HEK293 (cell line): Measurements from ENCODE around the gene STXBP3.

Source experiments
- GLIS1 ChIP-seq: fragments of 450-650 bp; formaldehyde crosslinking; IDR thresholded peaks from 2 replicates; pipeline ENCODE4 v1.5.1; 2016; ENCODE audit warnings: missing biosample characterization, missing genetic modification characterization
- HOXC10 ChIP-seq: sonication (generic); formaldehyde crosslinking; IDR thresholded peaks from 2 replicates; pipeline ENCODE4 v1.8.1; 2023; ENCODE audit warnings: mild to moderate bottlenecking, missing genetic modification reagents
- KLF9 ChIP-seq: fragments of 450-650 bp; formaldehyde crosslinking; IDR thresholded peaks from 2 replicates; pipeline ENCODE4 v1.5.1; 2016; ENCODE audit warnings: missing biosample characterization, missing genetic modification characterization, low read depth
- MYNN ChIP-seq: fragments of 450-650 bp; formaldehyde crosslinking; IDR thresholded peaks from 2 replicates; pipeline ENCODE4 v1.5.1; 2016; ENCODE audit warnings: missing biosample characterization, missing genetic modification characterization, borderline replicate concordance
- PRDM1 ChIP-seq: fragments of 450-650 bp; formaldehyde crosslinking; IDR thresholded peaks from 2 replicates; pipeline ENCODE4; 2016; ENCODE audit warnings: missing biosample characterization, missing genetic modification characterization
- SCRT1 ChIP-seq: fragments of 450-650 bp; formaldehyde crosslinking; IDR thresholded peaks from 2 replicates; pipeline ENCODE4 v1.5.1; 2016; ENCODE audit warnings: missing biosample characterization, missing genetic modification characterization, borderline replicate concordance
- TCF7L2 ChIP-seq: IDR thresholded peaks from 2 replicates; pipeline ENCODE4 v1.6.1; 2011; ENCODE audit warnings: low read depth, mild to moderate bottlenecking, inconsistent platforms, low read length, moderate library complexity, borderline replicate concordance
- ZBTB17 ChIP-seq: fragments of 450-650 bp; formaldehyde crosslinking; IDR thresholded peaks from 2 replicates; pipeline ENCODE4 v1.5.1; 2016; ENCODE audit warnings: missing biosample characterization, missing genetic modification characterization
- ZBTB21 ChIP-seq: fragments of 450-650 bp; formaldehyde crosslinking; IDR thresholded peaks from 2 replicates; pipeline ENCODE4 v1.5.1; 2017; ENCODE audit warnings: missing biosample characterization, missing genetic modification characterization
- ZBTB7A ChIP-seq: fragments of 450-650 bp; formaldehyde crosslinking; IDR thresholded peaks from 2 replicates; pipeline ENCODE4 v1.5.1; 2016; ENCODE audit warnings: low read depth, missing biosample characterization, missing genetic modification characterization
- ZBTB8A ChIP-seq: fragments of 450-650 bp; formaldehyde crosslinking; IDR thresholded peaks from 2 replicates; pipeline ENCODE4 v1.5.1; 2016; ENCODE audit warnings: missing biosample characterization, missing genetic modification characterization
- ZNF202 ChIP-seq: fragments of 450-650 bp; formaldehyde crosslinking; IDR thresholded peaks from 2 replicates; pipeline ENCODE4 v1.5.1; 2016; ENCODE audit warnings: missing biosample characterization, missing genetic modification characterization, borderline replicate concordance
- ZNF274 ChIP-seq, 2 experiments: fragments of 200-500 bp in 1 of 2; fragments of 450-650 bp in 1 of 2; sonication (Bioruptor generic) in 1 of 2; formaldehyde crosslinking in 1 of 2; IDR thresholded peaks; 2 replicates each; pipeline versions ENCODE4 v1.5.1 to v1.6.1; 2014 to 2016; ENCODE audit warnings: borderline replicate concordance in 1 of 2, inconsistent platforms in 1 of 2, low read length in 1 of 2, missing biosample characterization in 1 of 2, missing genetic modification characterization in 1 of 2
- ZNF335 ChIP-seq: fragments of 450-650 bp; formaldehyde crosslinking; conservative IDR thresholded peaks from 2 replicates; pipeline ENCODE4 v1.5.1; 2016; ENCODE audit warnings: missing biosample characterization, missing genetic modification characterization
- ZNF391 ChIP-seq: fragments of 450-650 bp; formaldehyde crosslinking; IDR thresholded peaks from 2 replicates; pipeline ENCODE4 v1.5.1; 2016; ENCODE audit warnings: low read depth, missing biosample characterization, missing genetic modification characterization, borderline replicate concordance
- ZNF514 ChIP-seq: fragments of 450-650 bp; formaldehyde crosslinking; IDR thresholded peaks from 2 replicates; pipeline ENCODE4 v1.5.1; 2016; ENCODE audit warnings: missing biosample characterization, missing genetic modification characterization
- ZNF529 ChIP-seq: fragments of 450-650 bp; formaldehyde crosslinking; IDR thresholded peaks from 2 replicates; pipeline ENCODE4 v1.5.1; 2017; ENCODE audit warnings: missing genetic modification characterization, missing biosample characterization; ENCODE audit not compliant: insufficient replicate concordance
- ZNF660 ChIP-seq: fragments of 450-650 bp; IDR thresholded peaks from 2 replicates; pipeline ENCODE4 v1.5.1; 2018; ENCODE audit warnings: missing biosample characterization, mild to moderate bottlenecking, missing genetic modification characterization
- ZNF785 ChIP-seq: fragments of 450-650 bp; formaldehyde crosslinking; IDR thresholded peaks from 2 replicates; pipeline ENCODE4 v1.5.1; 2016; ENCODE audit warnings: missing biosample characterization, missing genetic modification characterization
- ZNF791 ChIP-seq: fragments of 450-650 bp; formaldehyde crosslinking; IDR thresholded peaks from 2 replicates; pipeline ENCODE4 v1.5.1; 2016; ENCODE audit warnings: missing biosample characterization, missing genetic modification characterization
- ZNF792 ChIP-seq: fragments of 450-650 bp; formaldehyde crosslinking; IDR thresholded peaks from 2 replicates; pipeline ENCODE4 v1.5.1; 2016; ENCODE audit warnings: missing biosample characterization, missing genetic modification characterization
- ZNF843 ChIP-seq: fragments of 450-650 bp; formaldehyde crosslinking; IDR thresholded peaks from 2 replicates; pipeline ENCODE4 v1.5.1; 2016; ENCODE audit warnings: missing biosample characterization, missing genetic modification characterization
- TF ChIP-seq, protein P1 (sequence below): fragments of 450-650 bp; formaldehyde crosslinking; IDR thresholded peaks from 2 replicates; pipeline ENCODE4 v1.5.0; 2017; ENCODE audit warnings: missing biosample characterization, missing genetic modification characterization, borderline replicate concordance
- TF ChIP-seq, protein P2 (sequence below): fragments of 450-650 bp; formaldehyde crosslinking; IDR thresholded peaks from 2 replicates; pipeline ENCODE4 v1.5.1; 2016; ENCODE audit warnings: missing biosample characterization, missing genetic modification characterization
- TF ChIP-seq, protein P3 (sequence below): fragments of 450-650 bp; formaldehyde crosslinking; IDR thresholded peaks from 2 replicates; pipeline ENCODE4 v1.5.1; 2016; ENCODE audit warnings: missing biosample characterization, missing genetic modification characterization
- TF ChIP-seq, protein P4 (sequence below): fragments of 450-650 bp; formaldehyde crosslinking; IDR thresholded peaks from 2 replicates; pipeline ENCODE4 v1.5.1; 2017; ENCODE audit warnings: missing biosample characterization, missing genetic modification characterization
- TF ChIP-seq, protein P5 (sequence below): fragments of 450-650 bp; formaldehyde crosslinking; IDR thresholded peaks from 2 replicates; pipeline ENCODE4 v1.5.1; 2016; ENCODE audit warnings: missing biosample characterization, missing genetic modification characterization
- TF ChIP-seq, protein P6 (sequence below): fragments of 450-650 bp; formaldehyde crosslinking; IDR thresholded peaks from 2 replicates; pipeline ENCODE4 v1.5.1; 2017; ENCODE audit warnings: missing biosample characterization, missing genetic modification characterization

The STXBP3 gene

DNA sequence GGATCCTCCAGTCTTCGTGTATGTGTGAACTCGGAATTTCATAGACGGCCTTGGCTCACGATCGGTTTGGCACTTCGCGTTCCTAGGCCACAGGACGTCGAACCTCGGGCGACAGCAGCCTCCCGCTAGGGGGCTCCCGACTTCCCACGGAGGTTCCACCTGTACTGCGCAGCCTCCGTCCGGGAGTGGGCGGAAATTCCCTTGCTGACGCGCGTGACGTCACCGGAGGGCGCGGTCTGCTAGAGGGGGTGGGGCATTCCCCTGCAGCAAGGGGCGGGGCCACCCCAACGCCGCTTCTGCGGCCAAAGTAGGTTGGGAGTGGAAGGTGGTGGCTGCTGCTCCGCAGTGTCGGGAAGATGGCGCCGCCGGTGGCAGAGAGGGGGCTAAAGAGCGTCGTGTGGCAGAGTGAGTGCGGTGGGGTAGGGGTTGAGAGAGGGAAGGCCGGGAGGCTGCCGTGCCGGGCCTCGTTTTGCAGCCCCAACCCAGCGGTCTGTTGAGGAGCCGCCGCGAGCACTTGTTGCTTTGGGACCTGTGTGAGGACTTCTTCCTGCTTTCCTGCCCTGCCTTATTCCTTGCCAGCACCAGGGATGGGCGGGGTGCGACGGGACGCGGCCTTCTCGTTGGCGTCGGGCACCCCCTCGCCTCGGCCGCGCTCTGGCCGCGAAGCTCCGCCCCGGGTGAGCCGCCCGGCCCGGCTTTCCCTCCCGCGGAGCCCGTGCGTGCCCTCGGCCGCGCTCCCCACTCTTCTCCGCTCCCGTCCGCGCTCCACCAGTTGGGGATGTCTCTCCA, at the start of gene STXBP3 (continued):
- TF ChIP-seq, protein P1, sequence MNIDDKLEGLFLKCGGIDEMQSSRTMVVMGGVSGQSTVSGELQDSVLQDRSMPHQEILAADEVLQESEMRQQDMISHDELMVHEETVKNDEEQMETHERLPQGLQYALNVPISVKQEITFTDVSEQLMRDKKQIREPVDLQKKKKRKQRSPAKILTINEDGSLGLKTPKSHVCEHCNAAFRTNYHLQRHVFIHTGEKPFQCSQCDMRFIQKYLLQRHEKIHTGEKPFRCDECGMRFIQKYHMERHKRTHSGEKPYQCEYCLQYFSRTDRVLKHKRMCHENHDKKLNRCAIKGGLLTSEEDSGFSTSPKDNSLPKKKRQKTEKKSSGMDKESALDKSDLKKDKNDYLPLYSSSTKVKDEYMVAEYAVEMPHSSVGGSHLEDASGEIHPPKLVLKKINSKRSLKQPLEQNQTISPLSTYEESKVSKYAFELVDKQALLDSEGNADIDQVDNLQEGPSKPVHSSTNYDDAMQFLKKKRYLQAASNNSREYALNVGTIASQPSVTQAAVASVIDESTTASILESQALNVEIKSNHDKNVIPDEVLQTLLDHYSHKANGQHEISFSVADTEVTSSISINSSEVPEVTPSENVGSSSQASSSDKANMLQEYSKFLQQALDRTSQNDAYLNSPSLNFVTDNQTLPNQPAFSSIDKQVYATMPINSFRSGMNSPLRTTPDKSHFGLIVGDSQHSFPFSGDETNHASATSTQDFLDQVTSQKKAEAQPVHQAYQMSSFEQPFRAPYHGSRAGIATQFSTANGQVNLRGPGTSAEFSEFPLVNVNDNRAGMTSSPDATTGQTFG (tag by site-specific recombination) = no peak
- peak; percentile 27; the same call in 1 of the 2 replicates for TF ChIP-seq ZNF785 (tag by site-specific recombination)
- no peak for TF ChIP-seq ZNF202 (tag by site-specific recombination)
- TF ChIP-seq ZNF391 (tag by site-specific recombination) = peak; percentile 94; the same call in 1 of the 2 replicates
- TF ChIP-seq, protein P2, sequence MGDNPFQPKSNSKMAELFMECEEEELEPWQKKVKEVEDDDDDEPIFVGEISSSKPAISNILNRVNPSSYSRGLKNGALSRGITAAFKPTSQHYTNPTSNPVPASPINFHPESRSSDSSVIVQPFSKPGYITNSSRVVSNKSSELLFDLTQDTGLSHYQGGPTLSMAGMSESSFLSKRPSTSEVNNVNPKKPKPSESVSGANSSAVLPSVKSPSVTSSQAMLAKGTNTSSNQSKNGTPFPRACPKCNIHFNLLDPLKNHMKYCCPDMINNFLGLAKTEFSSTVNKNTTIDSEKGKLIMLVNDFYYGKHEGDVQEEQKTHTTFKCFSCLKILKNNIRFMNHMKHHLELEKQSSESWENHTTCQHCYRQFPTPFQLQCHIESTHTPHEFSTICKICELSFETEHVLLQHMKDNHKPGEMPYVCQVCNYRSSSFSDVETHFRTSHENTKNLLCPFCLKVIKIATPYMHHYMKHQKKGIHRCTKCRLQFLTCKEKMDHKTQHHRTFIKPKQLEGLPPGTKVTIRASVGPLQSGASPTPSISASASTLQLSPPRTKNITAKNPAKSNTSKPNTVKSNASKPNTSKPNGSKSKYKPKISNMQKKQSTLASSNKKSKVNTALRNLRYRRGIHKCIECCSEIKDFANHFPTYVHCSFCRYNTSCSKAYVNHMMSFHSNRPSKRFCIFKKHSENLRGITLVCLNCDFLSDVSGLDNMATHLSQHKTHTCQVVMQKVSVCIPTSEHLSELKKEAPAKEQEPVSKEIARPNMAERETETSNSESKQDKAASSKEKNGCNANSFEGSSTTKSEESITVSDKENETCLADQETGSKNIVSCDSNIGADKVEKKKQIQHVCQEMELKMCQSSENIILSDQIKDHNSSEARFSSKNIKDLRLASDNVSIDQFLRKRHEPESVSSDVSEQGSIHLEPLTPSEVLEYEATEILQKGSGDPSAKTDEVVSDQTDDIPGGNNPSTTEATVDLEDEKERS (tag by site-specific recombination) = peak; percentile 67; the same call in 1 of the 2 replicates
- TF ChIP-seq ZNF529 (tag by site-specific recombination) = no peak
- no peak; the same call in 1 of the 2 replicates for TF ChIP-seq ZNF792
- peak; percentile 39; the same call in 1 of the 2 replicates for TF ChIP-seq MYNN (tag by site-specific recombination)
- TF ChIP-seq ZNF335 (tag by site-specific recombination) = peak; percentile 97
- TF ChIP-seq PRDM1 (tag by site-specific recombination) = no peak
- TF ChIP-seq SCRT1 (tag by site-specific recombination) = peak; percentile 100
- TF ChIP-seq, protein P3, sequence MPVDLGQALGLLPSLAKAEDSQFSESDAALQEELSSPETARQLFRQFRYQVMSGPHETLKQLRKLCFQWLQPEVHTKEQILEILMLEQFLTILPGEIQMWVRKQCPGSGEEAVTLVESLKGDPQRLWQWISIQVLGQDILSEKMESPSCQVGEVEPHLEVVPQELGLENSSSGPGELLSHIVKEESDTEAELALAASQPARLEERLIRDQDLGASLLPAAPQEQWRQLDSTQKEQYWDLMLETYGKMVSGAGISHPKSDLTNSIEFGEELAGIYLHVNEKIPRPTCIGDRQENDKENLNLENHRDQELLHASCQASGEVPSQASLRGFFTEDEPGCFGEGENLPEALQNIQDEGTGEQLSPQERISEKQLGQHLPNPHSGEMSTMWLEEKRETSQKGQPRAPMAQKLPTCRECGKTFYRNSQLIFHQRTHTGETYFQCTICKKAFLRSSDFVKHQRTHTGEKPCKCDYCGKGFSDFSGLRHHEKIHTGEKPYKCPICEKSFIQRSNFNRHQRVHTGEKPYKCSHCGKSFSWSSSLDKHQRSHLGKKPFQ (tag by site-specific recombination) = 0 out of 2 replicates have a peak, but pooled peaks have one; percentile 45
- peak; percentile 57 for TF ChIP-seq ZBTB8A (tag by site-specific recombination)
- TF ChIP-seq, protein P4, sequence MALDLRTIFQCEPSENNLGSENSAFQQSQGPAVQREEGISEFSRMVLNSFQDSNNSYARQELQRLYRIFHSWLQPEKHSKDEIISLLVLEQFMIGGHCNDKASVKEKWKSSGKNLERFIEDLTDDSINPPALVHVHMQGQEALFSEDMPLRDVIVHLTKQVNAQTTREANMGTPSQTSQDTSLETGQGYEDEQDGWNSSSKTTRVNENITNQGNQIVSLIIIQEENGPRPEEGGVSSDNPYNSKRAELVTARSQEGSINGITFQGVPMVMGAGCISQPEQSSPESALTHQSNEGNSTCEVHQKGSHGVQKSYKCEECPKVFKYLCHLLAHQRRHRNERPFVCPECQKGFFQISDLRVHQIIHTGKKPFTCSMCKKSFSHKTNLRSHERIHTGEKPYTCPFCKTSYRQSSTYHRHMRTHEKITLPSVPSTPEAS (tag by site-specific recombination) = peak; percentile 38; the same call in 1 of the 2 replicates
- TF ChIP-seq, protein P5, sequence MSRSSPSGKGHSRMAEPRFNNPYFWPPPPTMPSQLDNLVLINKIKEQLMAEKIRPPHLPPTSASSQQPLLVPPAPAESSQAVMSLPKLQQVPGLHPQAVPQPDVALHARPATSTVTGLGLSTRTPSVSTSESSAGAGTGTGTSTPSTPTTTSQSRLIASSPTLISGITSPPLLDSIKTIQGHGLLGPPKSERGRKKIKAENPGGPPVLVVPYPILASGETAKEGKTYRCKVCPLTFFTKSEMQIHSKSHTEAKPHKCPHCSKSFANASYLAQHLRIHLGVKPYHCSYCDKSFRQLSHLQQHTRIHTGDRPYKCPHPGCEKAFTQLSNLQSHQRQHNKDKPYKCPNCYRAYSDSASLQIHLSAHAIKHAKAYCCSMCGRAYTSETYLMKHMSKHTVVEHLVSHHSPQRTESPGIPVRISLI (tag by site-specific recombination) = no peak
- TF ChIP-seq ZNF660 (tag by site-specific recombination) = peak; percentile 55; the same call in 1 of the 2 replicates
- TF ChIP-seq ZNF791 (tag by site-specific recombination) = no peak
- TF ChIP-seq ZBTB17 (tag by site-specific recombination) = peak; percentile 69
- no peak for TF ChIP-seq ZNF514 (tag by site-specific recombination)
- no peak for TF ChIP-seq ZNF274 (IDR thresholded peaks at IDR 0.05; ENCODE audit: low read length)
- no peak for TF ChIP-seq ZNF274 (tag by site-specific recombination; IDR thresholded peaks at IDR 0.05; ENCODE audit: borderline replicate concordance)
- TF ChIP-seq, protein P6, sequence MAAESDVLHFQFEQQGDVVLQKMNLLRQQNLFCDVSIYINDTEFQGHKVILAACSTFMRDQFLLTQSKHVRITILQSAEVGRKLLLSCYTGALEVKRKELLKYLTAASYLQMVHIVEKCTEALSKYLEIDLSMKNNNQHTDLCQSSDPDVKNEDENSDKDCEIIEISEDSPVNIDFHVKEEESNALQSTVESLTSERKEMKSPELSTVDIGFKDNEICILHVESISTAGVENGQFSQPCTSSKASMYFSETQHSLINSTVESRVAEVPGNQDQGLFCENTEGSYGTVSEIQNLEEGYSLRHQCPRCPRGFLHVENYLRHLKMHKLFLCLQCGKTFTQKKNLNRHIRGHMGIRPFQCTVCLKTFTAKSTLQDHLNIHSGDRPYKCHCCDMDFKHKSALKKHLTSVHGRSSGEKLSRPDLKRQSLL = no peak
- TF ChIP-seq ZNF843 (tag by site-specific recombination) = peak; percentile 81
- no peak for TF ChIP-seq HOXC10 (CRISPR knock-in tag)
- TF ChIP-seq KLF9 (tag by site-specific recombination) = peak; percentile 99
- TF ChIP-seq TCF7L2 = no peak
- TF ChIP-seq ZBTB7A (tag by site-specific recombination) = peak; percentile 91
- peak; percentile 44 for TF ChIP-seq GLIS1 (tag by site-specific recombination)
- TF ChIP-seq ZBTB21 = peak; percentile 94
